Activated CD4-positive, alpha-beta T cell treated with anti-CD3 and anti-CD28 coated beads, Interleukin-10, Interleukin-2, amounts not matched to agents 100 ng/mL and 50 ng/mL, durations not matched to agents 16 hours and 8 hours (primary cell): ENCODE measurements around the gene DNAJC5G.
"Not testable (repeated sequence)": the region's sequence is repeated elsewhere in the genome, so short reads cannot be mapped to it uniquely, and the experiment has no call there.

Source experiments
- DNase-seq: peaks from one replicate; pipeline ENCODE4 v3.0.0-alpha.2; 2020

The DNAJC5G gene

DNA sequence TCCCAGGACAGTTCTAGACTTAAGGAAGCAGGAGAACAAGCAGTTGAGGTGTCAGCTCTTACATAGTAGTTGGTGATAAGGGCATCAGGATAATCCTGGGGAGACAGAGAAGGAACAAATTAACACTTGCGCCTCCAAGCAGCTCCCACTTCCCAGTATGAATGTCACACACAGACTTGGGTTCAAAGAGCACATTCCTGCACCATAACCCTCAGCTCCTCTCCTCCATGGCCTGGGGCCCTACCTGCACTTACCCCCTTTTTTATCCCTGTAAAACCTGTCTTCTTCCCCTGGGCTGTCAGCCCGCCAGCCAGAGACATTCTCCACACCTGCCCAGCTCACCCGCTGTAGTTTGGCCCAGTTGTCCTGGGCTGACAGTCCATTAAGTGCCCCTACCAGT lies 36.9 kb downstream of the DNAJC5G start:
- DNase-seq, result no peak

- DNase-seq, result no peak
Observed at GRCh38 chr2:27313882-27314645, 38.8 kb downstream of the DNAJC5G start.

DNA sequence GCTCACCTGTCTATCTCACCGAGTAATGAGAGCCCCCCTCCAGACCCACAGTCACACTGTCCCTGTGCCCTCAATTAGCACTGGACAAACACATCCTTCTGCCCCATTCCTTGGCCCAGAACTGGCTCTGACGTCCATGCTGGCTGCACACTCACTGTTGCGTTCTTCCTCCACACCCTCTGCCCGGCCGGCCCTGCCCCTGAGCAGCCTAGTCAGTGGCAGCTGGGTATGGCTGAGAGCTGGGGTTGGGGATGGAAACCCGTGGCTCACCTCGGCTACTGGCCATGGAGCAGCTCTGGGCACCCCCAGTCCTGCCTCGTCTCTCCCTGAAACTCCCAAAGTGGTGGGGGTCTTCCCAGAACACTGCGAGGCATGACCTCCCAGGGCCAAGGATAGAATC lies 39.5 kb downstream of the DNAJC5G start:
- DNase-seq, result no peak

DNA sequence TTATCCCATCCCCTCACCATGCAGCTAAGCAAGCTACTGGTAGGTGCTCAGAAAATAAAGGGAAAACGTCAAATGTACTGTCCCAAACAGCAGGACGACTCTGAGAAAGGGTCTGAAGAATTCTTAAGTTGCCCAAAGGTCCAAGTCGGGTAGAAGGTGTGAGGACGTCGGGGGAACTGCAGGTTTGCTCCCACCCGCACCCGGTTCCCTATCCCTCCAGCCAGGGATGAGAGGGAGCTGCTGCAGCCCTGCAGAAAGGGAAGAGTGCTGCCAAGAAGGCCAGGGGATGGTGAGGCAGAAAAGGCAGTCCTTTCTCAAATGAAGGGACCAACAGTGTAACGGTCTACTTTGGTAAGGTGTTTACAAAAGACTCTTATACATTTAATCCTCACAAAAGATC lies 39.9 kb downstream of the DNAJC5G start:
- DNase-seq, result no peak

- DNase-seq, result no peak
Observed at GRCh38 chr2:27316655-27317412, 41.6 kb downstream of the DNAJC5G start.

DNA sequence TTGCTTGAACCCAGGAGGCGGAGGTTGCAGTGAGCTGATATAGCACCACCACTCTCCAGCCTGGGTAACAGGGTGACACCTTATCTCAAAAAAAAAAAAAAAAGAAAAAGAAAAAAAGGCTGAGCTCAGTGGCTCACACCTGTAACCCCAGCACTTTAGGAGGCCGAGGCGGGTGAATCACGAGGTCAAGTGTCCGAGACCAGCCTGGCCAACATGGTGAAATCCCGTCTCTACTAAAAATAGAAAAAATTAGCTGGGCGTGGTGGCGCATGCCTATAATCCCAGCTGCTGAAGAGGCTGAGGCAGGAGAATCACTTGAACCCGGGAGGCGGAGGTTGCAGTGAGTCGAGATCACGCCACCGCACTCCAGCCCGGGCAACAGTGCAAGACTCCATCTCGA lies 44.6 kb downstream of the DNAJC5G start:
- DNase-seq, result not testable (repeated sequence)

GRCh38 chr2:27320958-27321543 lies 45.8 kb downstream of the DNAJC5G start:
- no peak for DNase-seq

- peak; percentile 23 for DNase-seq
Observed at GRCh38 chr2:27322301-27322765, 47.1 kb downstream of the DNAJC5G start.

DNA sequence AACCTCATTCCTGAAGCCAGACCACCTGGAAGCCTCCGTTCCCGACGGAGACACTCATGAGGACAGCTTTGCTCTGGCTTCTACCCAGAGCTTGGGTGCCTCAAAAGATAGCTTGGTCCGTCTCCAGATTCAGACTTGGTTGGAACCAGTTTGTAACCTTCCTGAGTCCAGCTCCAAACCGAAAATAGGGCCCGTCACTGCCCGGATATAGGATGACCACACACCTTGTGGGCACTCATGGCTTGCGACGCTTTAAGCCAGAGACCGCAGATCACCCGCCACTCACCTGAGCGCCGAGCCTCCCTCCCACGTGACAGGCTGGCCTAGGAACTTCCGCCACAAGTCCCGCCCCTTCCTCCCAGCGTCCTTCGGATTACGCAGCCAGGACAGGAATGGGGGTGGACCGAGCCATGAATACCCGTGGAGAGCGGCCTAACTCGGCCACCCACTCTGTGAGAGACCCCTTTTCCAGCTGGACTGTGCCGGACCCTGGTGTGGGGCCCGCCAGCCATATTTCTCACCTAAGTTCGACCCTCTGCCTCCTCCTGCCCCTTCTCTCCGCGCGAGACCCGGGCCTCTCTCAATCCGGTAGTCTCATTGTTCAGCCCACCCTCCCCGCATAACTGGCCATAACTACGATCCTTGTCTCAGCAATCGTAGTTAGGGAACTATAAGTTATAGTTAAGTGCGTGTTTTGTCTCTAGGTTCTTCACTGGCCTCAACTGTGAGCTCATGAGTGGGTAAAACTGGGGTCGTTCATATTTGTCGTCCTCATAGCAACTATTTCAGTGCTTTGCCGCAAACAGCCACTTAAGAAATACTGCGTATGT lies 47.7 kb downstream of the DNAJC5G start, which contains the start of gene MPV17:
TSS of gene MPV17 (minus strand) at position 332 of the 830 bp plus-strand sequence. CDS start 580 bp downstream, outside the sequence.
- DNase-seq, result peak; percentile 94

- no peak for DNase-seq
Observed at GRCh38 chr2:27323596-27324285, 48.5 kb downstream of the DNAJC5G start.

DNA sequence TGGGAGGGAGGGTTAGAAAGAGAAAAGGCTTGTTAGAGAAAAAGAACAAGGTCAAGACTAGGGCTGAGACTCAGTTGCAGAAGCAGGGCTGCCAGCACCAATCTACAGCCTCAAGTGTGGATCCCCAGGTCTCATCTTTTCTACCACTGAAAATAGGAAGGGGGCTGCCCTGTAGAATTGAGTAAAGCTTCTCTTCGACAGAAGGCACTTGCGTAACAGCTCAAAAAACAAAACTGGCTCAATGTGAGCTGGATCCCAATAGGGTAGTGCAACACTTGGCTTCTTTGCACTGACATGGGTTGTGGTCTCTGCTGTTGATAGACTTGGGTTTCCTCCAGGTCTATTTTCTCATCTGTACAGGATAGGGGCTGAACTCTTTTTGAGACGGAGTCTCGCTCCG lies 49.5 kb downstream of the DNAJC5G start:
- no peak for DNase-seq
